H1 (cell line): Measurements from ENCODE around the gene AGAP1. TPM values are rescaled to one million over a fixed set of nuclear protein-coding genes. Genes with fewer than 3 reads are reported as not detected.

Experiments
- CTCF ChIA-PET: fragments of 300-600 bp; sonication (Branson Sonifier 250); formaldehyde crosslinking; loops from one replicate; lab custom pipeline; 2021; ENCODE audit not compliant: partially characterized antibody; lab: Charles Lee
- POLR2A ChIA-PET: fragments of 300-600 bp; sonication (Branson Sonifier 250); formaldehyde crosslinking; loops from one replicate; lab custom pipeline; 2021; ENCODE audit warnings: inconsistent platforms; ENCODE audit not compliant: partially characterized antibody; lab: Charles Lee
- DNase-seq, 2 experiments: peaks; one replicate each; pipeline versions ENCODE4 v3.0.0 to v3.0.0-alpha.2; 2010 to 2022; ENCODE audit warnings: low spot score in 2 of 2, low read depth in 1 of 2, mixed read lengths in 1 of 2
- FAIRE-seq: peaks from 2 replicates; lab custom pipeline; 2011; peaks lifted over from hg19 to GRCh38; lab: Jason Lieb, UNC
- H2AFZ ChIP-seq: 2 replicates; pipeline ENCODE4 v1.8.1; 2012; ENCODE audit warnings: low read length, inconsistent platforms
- H2AK5ac ChIP-seq: 2 replicates; pipeline ENCODE4 v1.6.1; 2013; ENCODE audit warnings: low read depth, low read length
- H2BK120ac ChIP-seq: replicated peaks from 2 replicates; pipeline ENCODE3; 2013; ENCODE audit warnings: low read depth, low read length, inconsistent platforms
- H2BK12ac ChIP-seq: 2 replicates; pipeline ENCODE4 v1.6.1; 2013; ENCODE audit warnings: low read depth, low read length
- H2BK15ac ChIP-seq: 2 replicates; pipeline ENCODE4 v1.6.1; 2013; ENCODE audit warnings: low read length
- H2BK20ac ChIP-seq: 2 replicates; pipeline ENCODE4 v1.6.1; 2013; ENCODE audit warnings: low read length
- H2BK5ac ChIP-seq: 2 replicates; pipeline ENCODE4 v1.6.1; 2013; ENCODE audit warnings: low read depth, low read length
- H3K14ac ChIP-seq: 2 replicates; pipeline ENCODE4 v1.6.1; 2013; ENCODE audit warnings: inconsistent platforms; ENCODE audit not compliant: insufficient read length
- H3K18ac ChIP-seq: 2 replicates; pipeline ENCODE4 v1.6.1; 2013; ENCODE audit warnings: low read length; ENCODE audit errors: extremely low read depth
- H3K23ac ChIP-seq: 2 replicates; pipeline ENCODE4 v1.6.1; 2013; ENCODE audit warnings: inconsistent platforms; ENCODE audit not compliant: insufficient read length
- H3K23me2 ChIP-seq: 2 replicates; pipeline ENCODE4 v1.6.1; 2013; ENCODE audit warnings: low read depth, low read length
- H3K27ac ChIP-seq: 2 replicates; pipeline ENCODE4 v1.6.1; 2011; ENCODE audit warnings: low read depth, low read length, inconsistent platforms
- H3K27me3 ChIP-seq, 4 experiments: replicated peaks in 1 of 4; 1 replicate in 1 of 4; 2 replicates in 3 of 4; pipeline versions ENCODE4 v1.6.1 to v1.8.1; 2011 to 2013; ENCODE audit warnings: low read length in 3 of 4, mild to moderate bottlenecking in 3 of 4, inconsistent platforms in 2 of 4, mixed read lengths in 2 of 4, moderate library complexity in 1 of 4; ENCODE audit not compliant: control insufficient read depth in 3 of 4, insufficient read depth in 3 of 4; ENCODE audit errors: extremely low read depth in 1 of 4
- H3K36me3 ChIP-seq, 4 experiments: 2 replicates each; pipeline versions ENCODE4 v1.6.1 to v1.8.1; 2011 to 2013; ENCODE audit warnings: mild to moderate bottlenecking in 4 of 4, low read length in 3 of 4, moderate library complexity in 2 of 4, control low read depth in 1 of 4, inconsistent platforms in 1 of 4; ENCODE audit not compliant: insufficient read depth in 4 of 4, control insufficient read depth in 2 of 4
- H3K4ac ChIP-seq: replicated peaks from 2 replicates; pipeline ENCODE3; 2013; ENCODE audit warnings: low read length, low read depth, mixed read lengths, inconsistent platforms; ENCODE audit not compliant: insufficient read length
- H3K4me1 ChIP-seq, 4 experiments: replicated peaks in 1 of 4; 1 replicate in 1 of 4; 2 replicates in 3 of 4; pipeline versions ENCODE4 v1.6.1 to v1.8.1; 2011 to 2013; ENCODE audit warnings: low read length in 3 of 4, inconsistent platforms in 2 of 4, mixed read lengths in 1 of 4; ENCODE audit not compliant: insufficient read depth in 4 of 4, control insufficient read depth in 3 of 4
- H3K4me2 ChIP-seq, 2 experiments: 2 replicates each; pipeline versions ENCODE4 v1.6.1 to v1.8.1; 2011 to 2013; ENCODE audit warnings: low read depth in 2 of 2, low read length in 2 of 2, control low read depth in 1 of 2, inconsistent platforms in 1 of 2, mild to moderate bottlenecking in 1 of 2; ENCODE audit not compliant: insufficient read depth in 1 of 2
- H3K4me3 ChIP-seq, 4 experiments: fragments of 200-600, 300-600 bp in 1 of 4; sonication (generic), shearing (Covaris generic), sonication (Bioruptor Twin) in 1 of 4; 2 replicates each; pipeline versions ENCODE4 v1.5.1 to v1.8.1; 2011 to 2016; ENCODE audit warnings: low read length in 4 of 4, low read depth in 3 of 4, control low read depth in 2 of 4, inconsistent platforms in 2 of 4, mild to moderate bottlenecking in 2 of 4, mixed read lengths in 1 of 4, moderate library complexity in 1 of 4; ENCODE audit not compliant: insufficient read depth in 2 of 4; ENCODE audit errors: extremely low read depth in 1 of 4
- H3K56ac ChIP-seq: replicated peaks from 2 replicates; pipeline ENCODE3; 2013; ENCODE audit warnings: low read depth, mild to moderate bottlenecking, mixed read lengths, low read length, inconsistent platforms; ENCODE audit not compliant: insufficient read length
- H3K79me1 ChIP-seq: 2 replicates; pipeline ENCODE4 v1.6.1; 2013; ENCODE audit warnings: low read depth, low read length, control low read depth
- H3K79me2 ChIP-seq, 2 experiments: 2 replicates each; pipeline versions ENCODE4 v1.6.1 to v1.8.1; 2012 to 2013; ENCODE audit warnings: low read length in 2 of 2, mild to moderate bottlenecking in 2 of 2, inconsistent platforms in 1 of 2; ENCODE audit not compliant: insufficient read depth in 2 of 2, control insufficient read depth in 1 of 2
- H3K9ac ChIP-seq, 4 experiments: replicated peaks in 1 of 4; 1 replicate in 1 of 4; 2 replicates in 3 of 4; pipeline versions ENCODE4 v1.6.1 to v1.8.1; 2011 to 2013; ENCODE audit warnings: low read depth in 3 of 4, low read length in 3 of 4, control low read depth in 2 of 4, mild to moderate bottlenecking in 2 of 4, moderate library complexity in 2 of 4, inconsistent platforms in 1 of 4; ENCODE audit errors: extremely low read depth in 1 of 4
- H3K9me3 ChIP-seq, 2 experiments: 2 replicates each; pipeline versions ENCODE4 v1.6.1 to v1.8.1; 2012 to 2013; ENCODE audit warnings: mild to moderate bottlenecking in 2 of 2, moderate library complexity in 2 of 2, control low read depth in 1 of 2, inconsistent platforms in 1 of 2, low read depth in 1 of 2, low read length in 1 of 2, mixed read lengths in 1 of 2; ENCODE audit not compliant: insufficient read depth in 2 of 2
- H4K20me1 ChIP-seq, 2 experiments: replicated peaks in 1 of 2; 2 replicates each; pipeline versions ENCODE3 to v1.8.1; 2011 to 2013; ENCODE audit warnings: inconsistent platforms in 2 of 2, low read length in 2 of 2, mild to moderate bottlenecking in 1 of 2; ENCODE audit not compliant: insufficient read depth in 2 of 2, control insufficient read depth in 1 of 2
- H4K5ac ChIP-seq: 2 replicates; pipeline ENCODE4 v1.6.1; 2013; ENCODE audit warnings: low read length, low read depth, mixed read lengths, inconsistent platforms; ENCODE audit not compliant: insufficient read length
- H4K8ac ChIP-seq: 2 replicates; pipeline ENCODE4 v1.8.0; 2013; ENCODE audit warnings: mild to moderate bottlenecking, moderate library complexity, low read length, inconsistent platforms; ENCODE audit not compliant: insufficient read depth; ENCODE audit errors: extremely low read depth
- H4K91ac ChIP-seq: replicated peaks from 2 replicates; pipeline ENCODE3; 2013; ENCODE audit warnings: low read length, mixed read lengths, inconsistent platforms; ENCODE audit not compliant: insufficient read length
- CEBPB ChIP-seq: IDR thresholded peaks from 2 replicates; pipeline ENCODE4 v1.6.1; 2012; ENCODE audit warnings: low read depth, low read length
- CHD1 ChIP-seq: IDR thresholded peaks from 2 replicates; pipeline ENCODE4 v1.6.1; 2012; ENCODE audit warnings: low read depth, low read length, improper control_type of control experiment
- CHD2 ChIP-seq: IDR thresholded peaks from 2 replicates; pipeline ENCODE4 v1.6.1; 2012; ENCODE audit warnings: low read length, improper control_type of control experiment
- CREB1 ChIP-seq: IDR thresholded peaks from 2 replicates; pipeline ENCODE4 v1.6.1; 2012; ENCODE audit warnings: inconsistent platforms
- EGR1 ChIP-seq: IDR thresholded peaks from 2 replicates; pipeline ENCODE4 v1.6.1; 2011; ENCODE audit warnings: low read depth, low read length, borderline replicate concordance
- EP300 ChIP-seq, 2 experiments: IDR thresholded peaks; 1 replicate in 1 of 2; 2 replicates in 1 of 2; pipeline ENCODE4 v1.6.1; 2011 to 2012; ENCODE audit warnings: low read depth in 2 of 2, low read length in 2 of 2, mild to moderate bottlenecking in 2 of 2, borderline replicate concordance in 1 of 2, inconsistent platforms in 1 of 2, moderate library complexity in 1 of 2
- KDM4A ChIP-seq: IDR thresholded peaks from one replicate; pipeline ENCODE4 v1.7.1; 2012; ENCODE audit warnings: low read depth, mild to moderate bottlenecking, moderate library complexity, low read length, inconsistent platforms; ENCODE audit not compliant: severe bottlenecking
- MAX ChIP-seq: IDR thresholded peaks from 2 replicates; pipeline ENCODE4 v1.6.1; 2012; ENCODE audit warnings: inconsistent platforms
- NRF1 ChIP-seq: IDR thresholded peaks from 2 replicates; pipeline ENCODE4 v1.6.1; 2011; ENCODE audit warnings: mild to moderate bottlenecking, low read depth, low read length, improper control_type of control experiment
- POLR2A ChIP-seq, 2 experiments: IDR thresholded peaks; 1 replicate in 1 of 2; 2 replicates in 1 of 2; pipeline ENCODE4 v1.6.1; 2011; ENCODE audit warnings: low read depth in 2 of 2, low read length in 2 of 2, mild to moderate bottlenecking in 2 of 2; ENCODE audit errors: control extremely low read depth in 1 of 2
- POLR2AphosphoS5 ChIP-seq: IDR thresholded peaks from 2 replicates; pipeline ENCODE4 v1.6.1; 2011; ENCODE audit warnings: low read depth, low read length
- SP4 ChIP-seq: IDR thresholded peaks from 2 replicates; pipeline ENCODE4 v1.6.1; 2012; ENCODE audit warnings: low read length, inconsistent platforms
- SRF ChIP-seq: IDR thresholded peaks from 2 replicates; pipeline ENCODE4 v1.6.1; 2011; ENCODE audit warnings: mild to moderate bottlenecking, low read depth, low read length, moderate library complexity
- TAF7 ChIP-seq: optimal IDR thresholded peaks from 2 replicates; pipeline ENCODE3; 2011; ENCODE audit warnings: low read depth, mild to moderate bottlenecking, inconsistent platforms, low read length, moderate library complexity, borderline replicate concordance
- TCF12 ChIP-seq: IDR thresholded peaks from 2 replicates; pipeline ENCODE4 v1.6.1; 2011; ENCODE audit warnings: low read depth, mild to moderate bottlenecking, low read length
- ZNF274 ChIP-seq: IDR thresholded peaks from 2 replicates; pipeline ENCODE4 v1.7.0; 2012; ENCODE audit warnings: low read length, borderline replicate concordance; ENCODE audit errors: extremely low read depth
- WGBS, 2 experiments: shearing (Covaris generic) in 1 of 2; methylation state at CpG; one replicate each; pipeline versions ENCODE4 v1.1.6 to v1.1.7; 2013 to 2015; ENCODE audit warnings: low lambda C conversion rate in 2 of 2, mixed read lengths in 2 of 2, inconsistent platforms in 1 of 2, low coverage in 1 of 2, missing lambda C conversion rate in 1 of 2; ENCODE audit not compliant: insufficient replicate concordance in 2 of 2, insufficient coverage in 1 of 2, insufficient read length in 1 of 2; ENCODE audit errors: extremely low coverage in 1 of 2, missing lambda C conversion rate in 1 of 2; 5-methylcytosine and 5-hydroxymethylcytosine counted together
- polyA plus RNA-seq, 7 experiments: library from polyadenylated mRNA; depleted of rRNA in 3 of 7; stranded (reverse) in 5 of 7; unstranded in 2 of 7; fragments of >200 nt in 5 of 7; fragments of 200-250 nt in 2 of 7; gene quantifications; 1 replicate in 5 of 7; 2 replicates in 1 of 7; 4 replicates in 1 of 7; pipeline versions ENCODE4 v1.2.1 to v1.2.3, GENCODE V29; 2011 to 2013; ENCODE audit warnings: missing spikeins in 2 of 7, mixed read lengths in 2 of 7
- total RNA-seq: library from RNA; stranded (reverse); fragmentation: NEBNext Ultra II Directional; extraction: Animal tissue kit (Norgen Biotek cat#: 25700); gene quantifications from 2 replicates; pipeline ENCODE4 v1.2.1, GENCODE V29; 2021

AGAP1 gene
- total and polyA plus RNA-seq, 2 of the 8 experiments (the other 6 are each of a cell fraction or from before 2014, with no cell fraction given) = 18.1 to 39.4 TPM

DNA sequence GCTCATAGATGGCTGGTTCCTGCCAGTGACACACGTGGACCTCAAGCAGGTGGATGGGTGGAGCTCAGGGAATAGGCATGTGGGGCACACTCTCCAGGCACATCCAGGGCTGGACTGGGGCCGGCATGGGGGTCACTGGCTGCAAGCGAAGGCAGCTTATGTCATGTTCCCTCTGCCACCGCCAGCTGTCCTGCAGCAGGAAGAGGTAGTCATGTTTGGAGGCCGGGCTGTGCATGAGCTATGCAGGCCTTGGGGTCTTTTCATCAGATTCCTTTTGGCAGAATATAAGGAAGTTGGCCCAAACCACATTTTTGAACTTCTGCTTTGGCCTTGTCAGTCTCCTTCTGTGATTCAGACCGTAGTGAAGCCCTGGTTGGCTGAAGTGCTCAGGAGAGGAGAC is 61.5 kb downstream of the AGAP1 start:
- no peak overlapping the region for H3K9ac ChIP-seq
- no peak overlapping the region for H3K4ac ChIP-seq
- no peak overlapping the region for H3K14ac ChIP-seq
- DNase-seq (no peak), FAIRE-seq (no peak)
- no peaks in the 10 kb centered on the region for H3K9me3 ChIP-seq
- H3K27me3 ChIP-seq = no peaks in the 10 kb centered on the region
- TF ChIP-seq KDM4A = no peak
- no peak for TF ChIP-seq EGR1
- TF ChIP-seq CREB1 = no peak
- no peak for TF ChIP-seq CHD2
- no peak for TF ChIP-seq CEBPB
- no peak for TF ChIP-seq TAF7
- no peak for TF ChIP-seq NRF1
- TF ChIP-seq SP4 = no peak
- TF ChIP-seq ZNF274 = no peak
- TF ChIP-seq POLR2AphosphoS5 = no peak
- no peak for TF ChIP-seq EP300 (IDR thresholded peaks at IDR 0.05; ENCODE audit: borderline replicate concordance in 1 of 2, low read depth in 2 of 2, low read length in 2 of 2)
- TF ChIP-seq POLR2A (IDR thresholded peaks at IDR 0.05; ENCODE audit: control extremely low read depth in 1 of 2, low read depth in 2 of 2, low read length in 2 of 2) = no peak
- TF ChIP-seq SRF = no peak
- TF ChIP-seq MAX = no peak
- TF ChIP-seq CHD1 = no peak
- no peak for TF ChIP-seq TCF12
- peaks cover 29% of the 10 kb centered on the region for H3K79me1 ChIP-seq
- peaks cover 0 to 88% of the 10 kb centered on the region in 2 experiments; a peak in 3 of 4 replicates for H3K79me2 ChIP-seq
- H4K8ac ChIP-seq = no peak overlapping the region
- CTCF ChIA-PET = no interaction called here
- no peak overlapping the region for H2BK12ac ChIP-seq
- no peak overlapping the region for H2BK15ac ChIP-seq
- H3K18ac ChIP-seq = no peak overlapping the region
- POLR2A ChIA-PET = no interaction called here
- H3K56ac ChIP-seq = no peak overlapping the region
- no peak overlapping the region for H3K27ac ChIP-seq
- no peak overlapping the region for H2BK20ac ChIP-seq
- no peak overlapping the region for H2BK120ac ChIP-seq
- H3K23me2 ChIP-seq = no peaks in the 10 kb centered on the region
- no peak overlapping the region for H3K4me3 ChIP-seq
- H2BK5ac ChIP-seq = no peak overlapping the region
- peak overlapping the region; percentile 28; the same call in 1 of the 2 replicates for H2AK5ac ChIP-seq
- H3K23ac ChIP-seq = no peak overlapping the region
- H3K4me2 ChIP-seq = no peak overlapping the region
- H3K4me1 ChIP-seq = peaks cover 0 to 14% (median 4%) of the 10 kb centered on the region in 4 experiments; a peak in 4 of 7 replicates
- no peaks in the 10 kb centered on the region for H3K36me3 ChIP-seq
- H4K5ac ChIP-seq = no peak overlapping the region
- WGBS, 2 experiments = 92% methylated on average over 6 of the region's 6 CpGs; no CpG with 5 or more reads in 1 of the 2 experiments
- H2AFZ ChIP-seq = no peak overlapping the region
- no peak overlapping the region for H4K91ac ChIP-seq
- peaks cover 3 to 33% of the 10 kb centered on the region in 2 experiments for H4K20me1 ChIP-seq
